ENCODE results near the gene ZFAND3.

DNA sequence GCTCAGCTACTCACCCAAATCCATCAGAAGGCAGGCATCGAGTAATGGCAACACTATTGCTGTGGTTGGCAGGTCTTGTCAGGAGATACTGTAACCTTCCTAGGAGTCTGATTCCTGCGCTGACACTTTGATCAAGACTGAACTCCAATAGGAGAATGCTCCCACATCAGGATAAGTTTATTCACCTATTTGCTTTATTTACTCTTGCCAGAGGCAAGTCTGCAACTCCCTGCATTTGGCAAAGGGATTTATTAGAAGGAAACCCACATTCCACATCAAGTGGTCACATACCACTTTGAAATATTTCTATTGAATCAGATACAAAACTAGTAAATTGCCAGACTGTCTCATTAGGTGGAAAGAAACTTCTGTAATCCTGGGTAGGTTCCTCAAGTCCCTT, 43.5 kb downstream of the ZFAND3 start:
- TF ChIP-seq, protein P1, sequence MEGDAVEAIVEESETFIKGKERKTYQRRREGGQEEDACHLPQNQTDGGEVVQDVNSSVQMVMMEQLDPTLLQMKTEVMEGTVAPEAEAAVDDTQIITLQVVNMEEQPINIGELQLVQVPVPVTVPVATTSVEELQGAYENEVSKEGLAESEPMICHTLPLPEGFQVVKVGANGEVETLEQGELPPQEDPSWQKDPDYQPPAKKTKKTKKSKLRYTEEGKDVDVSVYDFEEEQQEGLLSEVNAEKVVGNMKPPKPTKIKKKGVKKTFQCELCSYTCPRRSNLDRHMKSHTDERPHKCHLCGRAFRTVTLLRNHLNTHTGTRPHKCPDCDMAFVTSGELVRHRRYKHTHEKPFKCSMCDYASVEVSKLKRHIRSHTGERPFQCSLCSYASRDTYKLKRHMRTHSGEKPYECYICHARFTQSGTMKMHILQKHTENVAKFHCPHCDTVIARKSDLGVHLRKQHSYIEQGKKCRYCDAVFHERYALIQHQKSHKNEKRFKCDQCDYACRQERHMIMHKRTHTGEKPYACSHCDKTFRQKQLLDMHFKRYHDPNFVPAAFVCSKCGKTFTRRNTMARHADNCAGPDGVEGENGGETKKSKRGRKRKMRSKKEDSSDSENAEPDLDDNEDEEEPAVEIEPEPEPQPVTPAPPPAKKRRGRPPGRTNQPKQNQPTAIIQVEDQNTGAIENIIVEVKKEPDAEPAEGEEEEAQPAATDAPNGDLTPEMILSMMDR (IDR thresholded peaks at IDR 0.05 in 2 of 3, conservative IDR thresholded peaks at IDR 0.05 in 1 of 3; ENCODE audit: borderline replicate concordance in 1 of 3, insufficient read depth in 1 of 3, low read depth in 2 of 3, low read length in 2 of 3), result no peak
- TF ChIP-seq, protein P2, sequence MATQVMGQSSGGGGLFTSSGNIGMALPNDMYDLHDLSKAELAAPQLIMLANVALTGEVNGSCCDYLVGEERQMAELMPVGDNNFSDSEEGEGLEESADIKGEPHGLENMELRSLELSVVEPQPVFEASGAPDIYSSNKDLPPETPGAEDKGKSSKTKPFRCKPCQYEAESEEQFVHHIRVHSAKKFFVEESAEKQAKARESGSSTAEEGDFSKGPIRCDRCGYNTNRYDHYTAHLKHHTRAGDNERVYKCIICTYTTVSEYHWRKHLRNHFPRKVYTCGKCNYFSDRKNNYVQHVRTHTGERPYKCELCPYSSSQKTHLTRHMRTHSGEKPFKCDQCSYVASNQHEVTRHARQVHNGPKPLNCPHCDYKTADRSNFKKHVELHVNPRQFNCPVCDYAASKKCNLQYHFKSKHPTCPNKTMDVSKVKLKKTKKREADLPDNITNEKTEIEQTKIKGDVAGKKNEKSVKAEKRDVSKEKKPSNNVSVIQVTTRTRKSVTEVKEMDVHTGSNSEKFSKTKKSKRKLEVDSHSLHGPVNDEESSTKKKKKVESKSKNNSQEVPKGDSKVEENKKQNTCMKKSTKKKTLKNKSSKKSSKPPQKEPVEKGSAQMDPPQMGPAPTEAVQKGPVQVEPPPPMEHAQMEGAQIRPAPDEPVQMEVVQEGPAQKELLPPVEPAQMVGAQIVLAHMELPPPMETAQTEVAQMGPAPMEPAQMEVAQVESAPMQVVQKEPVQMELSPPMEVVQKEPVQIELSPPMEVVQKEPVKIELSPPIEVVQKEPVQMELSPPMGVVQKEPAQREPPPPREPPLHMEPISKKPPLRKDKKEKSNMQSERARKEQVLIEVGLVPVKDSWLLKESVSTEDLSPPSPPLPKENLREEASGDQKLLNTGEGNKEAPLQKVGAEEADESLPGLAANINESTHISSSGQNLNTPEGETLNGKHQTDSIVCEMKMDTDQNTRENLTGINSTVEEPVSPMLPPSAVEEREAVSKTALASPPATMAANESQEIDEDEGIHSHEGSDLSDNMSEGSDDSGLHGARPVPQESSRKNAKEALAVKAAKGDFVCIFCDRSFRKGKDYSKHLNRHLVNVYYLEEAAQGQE (IDR thresholded peaks at IDR 0.05; ENCODE audit: low read depth), result no peak
- TF ChIP-seq EZH2phosphoT487 (IDR thresholded peaks at IDR 0.05; ENCODE audit: borderline replicate concordance) (no peak), POLR2AphosphoS5 (IDR thresholded peaks at IDR 0.05; ENCODE audit: low read depth, low read length) (no peak), EZH2 (IDR thresholded peaks at IDR 0.05) (no peak), POLR2A (IDR thresholded peaks at IDR 0.05; ENCODE audit: borderline replicate concordance, extremely low read depth, insufficient read depth, insufficient read length) (no peak), RAD21 (IDR thresholded peaks at IDR 0.05; ENCODE audit: low read depth) (no peak)
